ENCODE measurements around the gene CNPPD1. TPM values are rescaled to one million over a fixed set of nuclear protein-coding genes. Genes with fewer than 3 reads are reported as not detected.
"Not testable (repeated sequence)": the region's sequence is repeated elsewhere in the genome, so short reads cannot be mapped to it uniquely, and the experiment has no call there.

The CNPPD1 gene
- total RNA-seq, 2 experiments from 2014 or later = 44.1 to 50.2 TPM

DNA sequence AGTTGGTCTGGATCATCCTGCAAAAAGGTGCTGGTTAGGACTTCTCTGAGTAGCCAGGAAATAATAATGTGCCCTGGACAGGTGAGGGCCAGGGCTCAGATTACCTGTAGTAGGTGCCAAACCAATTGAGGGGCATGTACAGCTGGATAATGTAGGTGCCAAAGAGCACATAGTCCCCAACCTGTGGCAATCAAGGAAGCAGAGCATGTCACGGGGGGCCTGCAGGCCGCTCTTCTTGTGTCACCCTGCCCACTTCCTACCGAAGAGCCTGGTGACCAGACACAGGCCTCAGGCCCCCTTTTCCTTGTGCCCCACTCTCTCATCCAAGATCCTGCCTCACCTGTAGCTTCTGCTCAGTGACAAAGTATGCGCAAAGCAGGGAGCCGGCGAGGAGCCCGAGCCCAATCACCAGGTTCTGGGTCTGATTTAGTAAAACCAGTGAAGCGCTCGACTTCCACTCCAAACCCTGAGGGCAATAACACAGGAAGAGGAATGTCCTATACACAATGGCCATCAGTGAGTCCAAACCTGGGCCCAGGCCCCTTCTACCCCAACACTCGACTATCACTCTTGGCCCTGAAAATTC lies 36.9 kb upstream of the CNPPD1 start:
- no peak for DNase-seq
- H3K36me3 Mint-ChIP-seq = peaks cover 35% of the 10 kb centered on the region
- H3K4me3 Mint-ChIP-seq = no peak overlapping the region
- peaks cover 37% of the 10 kb centered on the region for H3K4me1 Mint-ChIP-seq
- H3K9me3 Mint-ChIP-seq = no peaks in the 10 kb centered on the region
- no peak overlapping the region for H3K27ac Mint-ChIP-seq
- no peaks in the 10 kb centered on the region for H3K27me3 Mint-ChIP-seq

DNA sequence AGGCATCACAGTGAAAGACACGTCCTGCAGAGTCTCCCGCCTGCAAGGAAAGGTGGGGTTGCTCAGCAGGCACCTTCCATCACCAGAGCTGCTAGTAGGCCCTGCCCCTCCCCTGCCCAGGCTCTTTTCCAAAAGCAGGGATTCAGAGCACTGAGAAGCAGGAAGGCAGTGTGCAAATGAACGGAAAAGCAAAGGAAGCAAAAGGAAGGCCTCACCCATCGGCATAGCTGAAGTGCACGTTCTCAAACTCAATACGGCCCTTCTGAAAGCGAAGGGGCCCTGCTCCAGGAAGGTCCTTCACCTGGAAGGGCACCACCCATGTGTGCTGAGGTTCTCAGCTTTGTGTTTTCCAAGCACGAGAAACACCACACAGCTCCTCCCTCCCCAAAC lies 36.3 kb upstream of the CNPPD1 start:
- Mint-ChIP-seq H3K4me3 (no peak overlapping the region), H3K36me3 (peaks cover 40% of the 10 kb centered on the region), H3K4me1 (peaks cover 42% of the 10 kb centered on the region), H3K27me3 (no peaks in the 10 kb centered on the region), H3K9me3 (no peaks in the 10 kb centered on the region), H3K27ac (no peak overlapping the region)
- no peak for DNase-seq

DNA sequence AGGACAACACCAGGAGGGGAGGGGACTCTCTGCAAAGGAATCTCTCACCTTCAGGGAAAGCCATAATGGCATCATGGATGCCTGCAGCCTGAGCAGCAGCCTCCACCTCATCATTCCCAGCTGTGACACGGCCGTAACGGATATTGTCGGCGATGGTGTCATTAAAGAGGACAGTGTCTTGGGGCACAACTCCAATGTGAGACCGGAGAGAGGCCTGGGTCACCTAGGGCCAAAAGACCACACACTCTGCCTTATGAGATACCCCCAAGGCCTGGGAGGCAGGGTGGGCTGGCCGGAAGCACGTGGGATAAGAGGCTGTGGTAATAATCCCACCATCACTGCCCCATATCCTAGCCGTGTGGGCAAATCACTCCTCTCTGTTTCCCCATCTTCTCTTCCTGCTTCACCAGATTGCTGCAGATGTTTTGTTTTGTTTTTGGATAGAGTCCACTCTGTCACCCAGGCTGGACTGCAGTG lies 34.2 kb upstream of the CNPPD1 start:
- Mint-ChIP-seq H3K4me1 (peaks cover 40% of the 10 kb centered on the region), H3K27ac (peak overlapping the region; percentile 3), H3K36me3 (peaks cover 33% of the 10 kb centered on the region), H3K27me3 (no peaks in the 10 kb centered on the region), H3K9me3 (no peaks in the 10 kb centered on the region), H3K4me3 (no peak overlapping the region)
- DNase-seq = no peak

DNA sequence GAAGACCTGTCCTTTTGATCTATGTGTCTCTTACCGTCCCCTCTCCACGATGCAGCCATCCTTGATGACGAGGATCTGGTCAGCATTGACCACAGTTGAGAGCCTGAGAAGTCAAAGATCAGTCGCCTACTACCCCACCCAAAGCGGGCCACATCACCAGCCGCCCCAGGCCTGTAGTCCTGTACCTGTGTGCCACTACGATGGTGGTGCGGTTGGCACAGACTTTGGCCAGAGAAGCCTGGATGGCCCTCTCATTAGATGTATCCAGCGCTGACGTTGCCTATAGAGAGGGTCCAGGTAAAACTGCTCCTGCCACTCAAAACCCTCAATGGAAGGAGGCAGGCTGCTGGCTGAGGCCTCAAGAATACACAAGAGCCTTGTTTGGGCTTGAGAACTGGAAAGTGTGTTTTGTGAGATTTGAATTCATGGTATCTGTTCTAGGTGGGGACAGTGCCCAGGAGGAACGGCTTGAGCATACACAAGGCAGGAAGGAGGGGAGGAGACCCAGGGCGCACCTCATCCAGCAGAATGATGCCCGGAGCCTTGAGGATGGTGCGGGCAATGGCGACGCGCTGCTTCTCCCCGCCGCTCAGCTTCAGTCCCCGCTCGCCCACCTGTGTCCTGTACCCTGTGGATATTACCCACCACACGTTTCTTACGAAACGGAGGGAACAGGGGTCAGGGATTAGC lies 33.6 kb upstream of the CNPPD1 start:
- Mint-ChIP-seq H3K4me3 (no peak overlapping the region), H3K4me1 (peaks cover 41% of the 10 kb centered on the region), H3K27me3 (no peaks in the 10 kb centered on the region), H3K36me3 (peaks cover 32% of the 10 kb centered on the region), H3K27ac (peak overlapping the region; percentile 86), H3K9me3 (no peaks in the 10 kb centered on the region)
- DNase-seq = no peak

DNA sequence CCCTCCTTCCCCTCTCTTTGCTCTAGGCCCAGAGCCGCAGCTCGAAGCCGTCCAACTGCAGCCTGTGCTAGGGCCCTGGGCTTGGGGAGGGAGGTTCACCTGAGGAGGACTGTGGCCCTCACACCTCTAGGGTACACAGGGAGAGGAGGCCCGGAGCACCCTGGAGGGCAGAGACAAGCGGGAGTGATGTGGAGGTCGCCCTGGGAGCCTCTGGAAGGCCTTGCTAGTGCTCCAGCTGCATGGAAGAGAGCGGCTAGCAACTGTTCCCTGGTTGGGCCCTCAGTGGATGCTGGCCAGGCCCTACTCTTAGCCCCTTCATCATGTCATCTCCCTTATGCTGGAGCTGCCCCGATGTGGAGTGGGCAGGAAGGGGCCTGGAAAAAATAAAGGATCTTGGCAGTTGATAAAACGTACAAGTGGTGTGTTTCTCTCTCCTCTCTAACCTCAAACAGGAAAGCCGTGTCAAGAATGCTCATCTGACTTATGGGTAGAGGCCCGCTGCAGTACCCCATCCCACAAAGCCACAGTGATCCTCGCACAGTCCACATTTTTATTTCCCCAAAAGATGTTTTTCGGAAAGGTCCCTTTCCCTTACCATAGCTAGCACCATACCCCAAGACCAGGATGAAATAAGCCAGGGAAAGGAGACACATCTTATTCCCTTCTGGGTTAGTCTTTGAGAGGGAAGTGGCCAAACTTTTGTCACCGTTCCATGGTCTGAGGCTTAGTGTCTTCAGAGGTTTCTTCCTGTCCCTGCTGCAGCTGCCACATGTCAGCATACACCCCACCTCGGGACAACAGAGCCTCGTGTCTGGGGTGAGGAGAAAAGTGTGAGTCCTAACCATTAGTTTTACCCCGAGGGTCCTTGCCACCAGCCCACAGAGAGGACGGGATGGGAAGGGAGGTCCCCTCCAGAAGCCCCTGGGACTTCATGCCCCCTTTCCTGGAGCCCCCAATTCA lies 32.8 kb upstream of the CNPPD1 start:
- Mint-ChIP-seq H3K9me3 (peaks cover 1% of the 10 kb centered on the region), H3K4me1 (peaks cover 41% of the 10 kb centered on the region), H3K27me3 (no peaks in the 10 kb centered on the region), H3K4me3 (no peak overlapping the region), H3K36me3 (peaks cover 32% of the 10 kb centered on the region), H3K27ac (peak overlapping the region; percentile 86)
- no peak for DNase-seq

DNA sequence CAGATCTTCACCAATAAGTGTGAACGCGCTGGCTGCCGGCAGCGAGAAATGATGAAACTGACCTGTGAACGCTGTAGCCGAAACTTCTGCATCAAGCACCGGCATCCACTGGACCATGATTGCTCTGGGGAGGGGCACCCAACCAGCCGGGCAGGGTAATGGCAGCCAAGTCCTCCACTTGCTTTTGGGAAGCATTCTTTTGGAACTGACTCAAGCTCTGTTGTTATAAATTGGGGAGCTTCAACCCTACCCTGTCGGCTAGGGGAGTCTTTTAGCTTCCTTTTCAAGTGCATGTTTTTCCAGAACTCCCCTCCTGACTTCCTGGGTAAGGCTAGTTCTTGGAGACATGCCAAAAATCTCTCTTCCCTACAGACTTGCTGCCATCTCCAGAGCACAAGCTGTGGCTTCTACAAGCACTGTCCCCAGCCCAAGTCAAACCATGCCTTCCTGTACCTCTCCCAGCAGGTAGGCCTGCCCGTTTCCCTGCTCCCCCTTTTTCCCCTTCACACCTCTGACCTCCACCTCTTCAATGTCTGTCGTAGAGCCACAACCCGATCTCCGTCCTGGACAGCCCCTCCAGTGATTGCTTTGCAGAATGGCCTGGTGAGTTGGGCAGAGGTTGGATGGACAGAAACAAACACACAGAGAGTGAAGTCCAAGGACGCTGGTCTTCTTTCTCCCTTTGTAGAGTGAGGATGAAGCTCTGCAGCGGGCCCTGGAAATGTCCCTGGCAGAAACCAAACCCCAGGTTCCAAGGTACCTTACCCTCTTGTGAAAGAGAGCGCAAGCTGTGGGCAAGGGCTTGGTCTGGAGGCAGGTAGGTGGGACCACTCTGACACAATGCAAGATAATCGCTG lies 31.4 kb upstream of the CNPPD1 start:
- H3K9me3 Mint-ChIP-seq = peaks cover 10% of the 10 kb centered on the region
- peaks cover 41% of the 10 kb centered on the region for H3K4me1 Mint-ChIP-seq
- no peaks in the 10 kb centered on the region for H3K27me3 Mint-ChIP-seq
- no peak for DNase-seq
- H3K4me3 Mint-ChIP-seq = peak overlapping the region; percentile 90
- peak overlapping the region; percentile 86 for H3K27ac Mint-ChIP-seq
- H3K36me3 Mint-ChIP-seq = peaks cover 34% of the 10 kb centered on the region

DNA sequence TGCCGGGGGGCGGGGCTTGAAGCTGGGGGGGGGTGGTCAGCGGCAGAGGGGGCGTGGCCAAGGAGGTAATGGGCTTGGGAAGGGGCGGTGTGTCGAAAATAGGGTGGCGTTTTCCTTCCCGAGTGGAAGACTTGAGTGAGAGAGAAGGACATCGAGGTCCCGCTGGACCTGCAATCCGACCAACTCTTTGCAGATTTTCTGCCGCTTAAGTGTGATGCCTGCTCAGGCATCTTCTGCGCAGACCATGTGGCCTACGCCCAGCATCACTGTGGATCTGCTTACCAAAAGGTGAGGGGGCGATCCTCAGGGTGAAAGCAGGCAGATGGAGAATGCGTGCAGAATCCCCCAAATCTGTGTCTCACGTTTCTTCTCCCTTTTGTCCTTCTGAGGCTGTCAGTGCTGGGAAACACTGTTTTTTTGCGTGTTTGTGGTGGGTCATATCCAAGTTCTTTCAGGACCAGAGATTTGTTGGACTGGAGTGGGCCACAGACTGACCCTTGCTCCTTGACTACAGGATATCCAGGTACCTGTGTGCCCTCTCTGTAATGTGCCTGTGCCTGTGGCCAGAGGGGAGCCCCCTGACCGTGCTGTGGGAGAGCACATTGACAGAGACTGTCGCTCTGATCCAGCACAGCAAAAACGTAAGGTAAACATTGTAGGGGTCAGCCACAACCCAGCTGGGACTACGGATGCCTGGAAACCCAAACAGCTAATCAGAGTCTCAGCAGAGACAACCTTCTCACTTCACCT lies 30.6 kb upstream of the CNPPD1 start:
- H3K27me3 Mint-ChIP-seq = no peaks in the 10 kb centered on the region
- peak overlapping the region; percentile 97 for H3K27ac Mint-ChIP-seq
- peaks cover 41% of the 10 kb centered on the region for H3K4me1 Mint-ChIP-seq
- peak overlapping the region; percentile 90 for H3K4me3 Mint-ChIP-seq
- peaks cover 13% of the 10 kb centered on the region for H3K9me3 Mint-ChIP-seq
- no peak for DNase-seq
- H3K36me3 Mint-ChIP-seq = peaks cover 34% of the 10 kb centered on the region

DNA sequence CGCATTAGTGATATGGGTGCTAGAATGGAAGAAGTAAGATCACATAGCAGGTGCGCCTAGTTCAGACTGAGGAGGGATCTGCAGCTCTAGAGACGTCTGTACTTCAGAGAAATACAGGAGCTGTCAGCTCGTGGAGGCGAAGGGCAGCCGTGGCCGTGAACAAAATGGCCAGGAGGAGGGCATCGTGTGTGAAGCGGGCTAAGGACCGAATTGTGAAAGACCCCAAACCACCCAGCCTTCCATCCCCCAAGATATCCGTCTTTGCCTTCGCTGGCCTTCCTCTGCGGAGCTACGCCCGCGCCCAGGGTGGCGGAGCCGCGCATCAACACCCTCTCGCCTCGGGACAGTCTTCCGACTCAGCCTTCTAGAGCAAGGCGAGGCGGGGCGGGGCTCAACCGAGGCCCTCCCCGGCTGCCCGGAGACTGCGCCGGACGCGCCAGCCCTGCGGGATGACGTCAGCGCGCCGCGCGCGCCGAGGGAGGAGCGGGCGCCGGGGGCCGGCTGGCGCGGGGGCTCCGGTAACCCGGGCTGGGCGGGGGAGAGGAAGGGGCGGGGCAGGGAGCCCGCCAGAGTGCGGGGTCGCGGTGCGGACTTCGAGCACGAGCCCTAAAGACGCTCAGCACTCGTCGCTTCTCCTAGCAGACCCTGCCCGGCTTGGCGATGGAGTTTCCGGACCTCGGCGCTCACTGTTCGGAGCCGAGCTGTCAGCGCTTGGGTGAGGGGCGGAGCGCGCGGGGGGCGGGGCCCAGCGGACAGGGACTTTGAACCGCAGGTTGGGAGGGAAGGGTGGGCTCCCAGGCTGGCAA lies 29.8 kb upstream of the CNPPD1 start, which contains the start of gene ZFAND2B:
TSS of gene ZFAND2B (plus strand) at position 455 of the 806 bp plus-strand sequence. CDS start at position 661, 206 bp downstream.
- peak within 1 kb of the TSS; percentile 97 for H3K27ac Mint-ChIP-seq

DNA sequence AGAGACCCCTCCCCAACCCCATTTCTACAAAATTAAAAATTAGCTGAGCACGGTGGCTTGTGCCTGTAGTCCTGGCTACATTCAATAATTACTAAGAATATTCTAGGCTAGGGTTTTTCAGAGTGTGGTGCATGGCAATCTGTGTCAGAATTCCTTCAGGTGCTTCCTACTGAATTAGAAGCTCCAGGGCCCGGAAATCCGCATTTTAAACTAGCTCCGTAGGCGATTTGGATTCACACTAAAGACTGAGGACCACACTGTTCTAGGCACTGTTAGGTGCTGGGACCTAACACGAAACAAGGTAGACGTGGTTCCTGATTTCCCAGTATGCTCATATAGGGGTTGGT lies 29.2 kb upstream of the CNPPD1 start:
- Mint-ChIP-seq H3K27ac (peak overlapping the region; percentile 97), H3K4me3 (peak overlapping the region; percentile 90), H3K9me3 (peaks cover 16% of the 10 kb centered on the region), H3K36me3 (peaks cover 29% of the 10 kb centered on the region), H3K27me3 (no peaks in the 10 kb centered on the region), H3K4me1 (peaks cover 39% of the 10 kb centered on the region)
- DNase-seq = no peak

More for the DNA sequence above, 29.8 kb upstream of the CNPPD1 start, which contains the start of gene ZFAND2B:
- Mint-ChIP-seq H3K9me3 (peaks cover 13% of the 10 kb centered on the region), H3K27me3 (no peaks in the 10 kb centered on the region), H3K36me3 (peaks cover 27% of the 10 kb centered on the region), H3K4me1 (peaks cover 39% of the 10 kb centered on the region), H3K4me3 (peak within 1 kb of the TSS; percentile 90)
- DNase-seq = peak; percentile 99

DNA sequence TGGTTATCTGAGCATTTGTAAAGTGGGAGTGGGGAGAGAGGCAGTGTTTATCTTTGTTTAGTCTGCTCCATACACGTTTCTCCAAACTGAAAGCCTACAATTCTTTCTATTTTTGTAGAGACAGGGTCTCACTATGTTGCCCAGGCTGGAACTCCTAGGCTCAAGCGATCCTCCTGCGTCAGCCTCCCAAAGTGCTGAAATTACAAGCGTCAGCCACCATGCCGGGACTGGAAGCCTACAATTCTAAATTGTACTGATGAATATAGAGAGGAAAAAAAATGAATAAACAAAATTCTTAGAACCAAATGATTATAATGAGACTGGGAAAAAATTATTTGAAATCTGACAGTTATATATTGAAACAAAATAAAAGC lies 28.4 kb upstream of the CNPPD1 start:
- Mint-ChIP-seq H3K36me3 (peaks cover 29% of the 10 kb centered on the region), H3K27ac (peak overlapping the region; percentile 5), H3K27me3 (no peaks in the 10 kb centered on the region), H3K4me3 (peak overlapping the region; percentile 34), H3K4me1 (peaks cover 42% of the 10 kb centered on the region), H3K9me3 (peaks cover 17% of the 10 kb centered on the region)
- DNase-seq = no peak

DNA sequence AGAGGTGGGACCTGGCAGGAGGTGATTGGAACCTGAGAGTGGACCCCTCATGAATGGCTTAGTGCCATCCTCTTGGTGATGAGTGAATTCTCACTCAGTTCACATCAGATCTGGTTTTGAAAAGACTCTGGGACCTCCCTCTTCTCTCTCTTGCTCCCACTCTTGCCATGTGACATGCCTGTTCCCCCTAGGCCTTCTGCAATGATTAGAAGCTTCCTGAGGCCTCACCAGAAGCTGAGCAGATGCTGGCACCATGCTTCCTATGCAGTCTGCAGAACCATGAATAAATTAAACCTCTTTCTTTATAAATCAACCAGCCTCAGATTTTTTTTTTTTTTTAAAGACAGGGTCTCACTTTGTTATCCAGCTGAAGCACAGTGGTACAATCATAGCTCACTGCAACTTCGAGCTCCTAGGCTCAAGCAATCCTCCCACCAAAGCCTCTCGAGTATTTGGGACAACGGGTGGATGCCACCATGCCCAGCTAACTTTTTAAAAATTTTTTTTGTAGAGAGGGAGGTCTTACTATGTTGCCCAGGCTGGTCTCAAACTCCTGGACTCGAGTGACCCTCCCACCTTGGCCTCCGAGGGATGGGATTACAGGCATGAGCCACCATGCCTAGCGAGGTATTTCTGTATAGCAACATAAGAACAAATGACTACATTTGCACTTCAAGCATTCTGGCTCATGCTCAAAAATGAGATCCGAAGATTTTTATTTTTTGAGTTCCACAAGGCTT lies 27.9 kb upstream of the CNPPD1 start:
- Mint-ChIP-seq H3K9me3 (peaks cover 17% of the 10 kb centered on the region), H3K36me3 (peaks cover 25% of the 10 kb centered on the region), H3K27ac (peak overlapping the region; percentile 67), H3K4me1 (peaks cover 37% of the 10 kb centered on the region), H3K27me3 (no peaks in the 10 kb centered on the region), H3K4me3 (peak overlapping the region; percentile 18)
- DNase-seq = no peak

DNA sequence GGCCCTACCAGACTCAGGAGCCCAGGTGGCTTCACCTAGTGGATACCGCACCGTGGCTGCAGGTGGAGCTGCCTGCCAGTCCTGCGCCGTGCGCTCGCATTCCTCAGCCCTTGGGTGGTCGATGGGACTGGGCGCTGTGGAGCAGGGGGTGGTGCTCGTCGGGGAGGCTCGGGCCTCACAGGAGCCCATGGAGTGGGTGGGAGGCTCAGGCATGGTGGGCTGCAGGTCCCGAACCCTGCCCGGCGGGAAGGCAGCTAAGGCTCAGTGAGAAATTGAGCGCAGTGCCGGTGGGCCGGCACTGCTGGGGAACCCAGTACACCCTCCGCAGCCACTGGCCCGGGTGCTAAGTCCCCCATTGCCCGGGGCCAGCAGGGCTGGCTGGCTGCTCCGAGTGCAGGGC lies 24.6 kb upstream of the CNPPD1 start:
- Mint-ChIP-seq H3K9me3 (peaks cover 17% of the 10 kb centered on the region), H3K36me3 (peaks cover 13% of the 10 kb centered on the region), H3K27ac (peak overlapping the region; percentile 92), H3K4me1 (peaks cover 25% of the 10 kb centered on the region)
- not testable (repeated sequence) for H3K4me3 Mint-ChIP-seq, DNase-seq, H3K27me3 Mint-ChIP-seq
